ENCODE data around the gene ARHGAP10. TPM values are rescaled to one million over a fixed set of nuclear protein-coding genes. Genes with fewer than 3 reads are reported as not detected.

Gene ARHGAP10
- total and polyA plus RNA-seq, 10 of the 15 experiments (the other 5 are each of a cell fraction or from before 2014, with no cell fraction given): 1.3 to 25.8 (median 17.2) TPM

DNA sequence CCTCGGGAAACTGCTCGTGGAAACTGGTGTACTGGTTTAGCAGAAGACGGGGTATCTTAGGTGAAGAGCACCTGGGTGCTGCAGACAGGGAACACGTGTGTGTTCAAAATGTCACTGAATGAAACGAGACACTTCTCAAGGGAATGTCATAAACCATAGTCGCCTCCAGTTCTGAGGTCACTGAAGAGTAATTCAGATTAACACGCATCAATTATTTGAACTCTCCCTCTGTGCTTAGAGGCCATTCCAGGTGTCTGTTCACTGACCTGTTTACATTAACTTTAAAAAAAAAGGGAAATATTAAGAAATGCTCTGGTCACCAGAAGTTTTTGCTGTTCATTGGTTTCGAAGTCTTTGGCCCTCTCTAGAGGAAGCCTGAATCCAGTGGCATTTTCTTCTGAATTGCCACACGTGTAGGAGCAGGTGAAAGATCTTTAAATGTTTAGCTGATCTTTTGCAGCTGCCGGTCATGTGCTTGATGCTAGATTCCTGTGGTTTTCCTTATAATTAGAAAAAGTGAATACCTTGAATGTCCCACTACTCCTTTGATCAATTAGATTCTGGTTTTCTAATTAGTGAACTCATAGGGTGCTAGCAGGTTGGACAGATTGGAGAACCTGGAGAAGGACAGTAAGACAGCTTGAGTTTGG, 330.5 kb downstream of the ARHGAP10 start (continued):
- TF ChIP-seq, protein P1, sequence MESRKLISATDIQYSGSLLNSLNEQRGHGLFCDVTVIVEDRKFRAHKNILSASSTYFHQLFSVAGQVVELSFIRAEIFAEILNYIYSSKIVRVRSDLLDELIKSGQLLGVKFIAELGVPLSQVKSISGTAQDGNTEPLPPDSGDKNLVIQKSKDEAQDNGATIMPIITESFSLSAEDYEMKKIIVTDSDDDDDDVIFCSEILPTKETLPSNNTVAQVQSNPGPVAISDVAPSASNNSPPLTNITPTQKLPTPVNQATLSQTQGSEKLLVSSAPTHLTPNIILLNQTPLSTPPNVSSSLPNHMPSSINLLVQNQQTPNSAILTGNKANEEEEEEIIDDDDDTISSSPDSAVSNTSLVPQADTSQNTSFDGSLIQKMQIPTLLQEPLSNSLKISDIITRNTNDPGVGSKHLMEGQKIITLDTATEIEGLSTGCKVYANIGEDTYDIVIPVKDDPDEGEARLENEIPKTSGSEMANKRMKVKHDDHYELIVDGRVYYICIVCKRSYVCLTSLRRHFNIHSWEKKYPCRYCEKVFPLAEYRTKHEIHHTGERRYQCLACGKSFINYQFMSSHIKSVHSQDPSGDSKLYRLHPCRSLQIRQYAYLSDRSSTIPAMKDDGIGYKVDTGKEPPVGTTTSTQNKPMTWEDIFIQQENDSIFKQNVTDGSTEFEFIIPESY (IDR thresholded peaks at IDR 0.05): no peak
- TF ChIP-seq SREBF2 (IDR thresholded peaks at IDR 0.05; ENCODE audit: low read length) (no peak), NBN (IDR thresholded peaks at IDR 0.05) (no peak), POLR2AphosphoS2 (IDR thresholded peaks at IDR 0.05; ENCODE audit: low read depth, low read length) (no peak)

DNA sequence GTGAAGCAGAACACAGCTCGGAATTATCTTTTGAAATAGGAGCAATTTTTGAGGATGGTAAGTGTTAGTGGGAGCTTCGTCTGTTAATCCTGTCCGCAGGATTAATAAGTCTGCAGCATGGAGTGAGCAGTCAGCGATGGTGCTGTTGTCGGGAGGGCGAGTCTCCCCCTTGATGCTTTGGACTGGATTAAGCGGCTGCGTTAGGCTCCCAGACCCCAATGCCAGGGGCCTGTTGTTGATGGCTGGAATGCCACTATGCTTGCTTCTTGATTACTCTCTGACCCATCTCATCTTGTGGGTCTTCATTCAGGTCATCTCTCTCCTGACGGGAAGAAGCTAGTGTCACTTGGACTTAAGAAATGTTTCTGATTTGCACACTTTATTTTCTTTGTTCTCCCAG, 332.6 kb downstream of the ARHGAP10 start:
- DNase-seq (ENCODE audit: low read depth, low spot score) (no peak), ATAC-seq (no peak), FAIRE-seq (no peak)
- intact Hi-C loops (cut with micrococcal nuclease; ENCODE audit: unreplicated experiment): no loop called here
- ChIA-PET SMC1A (ENCODE audit: uncharacterized antibody, unreplicated experiment) (no interaction called here), RAD21 (ENCODE audit: unreplicated experiment) (no interaction called here), POLR2A (no interaction called here), CTCF (interaction anchor here (0.8 kb wide), 1 partner anchor 8 kb away, joined by 3 read pairs; no protein-coding TSS in a partner anchor)
- WGBS (ENCODE audit: insufficient coverage, insufficient replicate concordance, low lambda C conversion rate, missing lambda C conversion rate): 93% methylated on average over 9 of the region's 9 CpGs
- no peak overlapping the region for H3K27ac ChIP-seq (ENCODE audit: control insufficient read depth, insufficient read depth)
- no peak overlapping the region for H3K4me2 ChIP-seq (ENCODE audit: control insufficient read depth, insufficient read depth)
- no peak overlapping the region for H3K4me3 ChIP-seq
- H3K4me1 ChIP-seq (ENCODE audit: control insufficient read depth, insufficient read depth, low read length): peaks cover 6% of the 10 kb centered on the region; the same call in 1 of the 2 replicates
- no TSS peak for BruUV-seq (replicated peaks)
- in situ Hi-C loops (cut with MboI): no loop called here
- H3K27me3 ChIP-seq (replicated peaks in 1 of 2; ENCODE audit: control insufficient read depth in 2 of 2, insufficient read depth in 2 of 2, low read length in 1 of 2): no peaks in the 10 kb centered on the region
- H3K79me2 ChIP-seq (ENCODE audit: control insufficient read depth, insufficient read depth, low read length): no peaks in the 10 kb centered on the region
- H2AFZ ChIP-seq (ENCODE audit: control insufficient read depth, low read depth, low read length): no peak overlapping the region
- H3K36me3 ChIP-seq (ENCODE audit: control insufficient read depth in 2 of 2, insufficient read depth in 2 of 2, low read length in 1 of 2): peaks cover 6 to 21% of the 10 kb centered on the region in 2 experiments; a peak in 3 of 4 replicates
- no peak for TF ChIP-seq NFYA (IDR thresholded peaks at IDR 0.05; ENCODE audit: borderline replicate concordance, low read depth, low read length)
- no peak for TF ChIP-seq JUNB (IDR thresholded peaks at IDR 0.05)
- TF ChIP-seq ZBED1 (IDR thresholded peaks at IDR 0.05; ENCODE audit: borderline replicate concordance): no peak
- TF ChIP-seq BMI1 (IDR thresholded peaks at IDR 0.05; ENCODE audit: borderline replicate concordance): no peak
- no peak for TF ChIP-seq MXI1 (IDR thresholded peaks at IDR 0.05; ENCODE audit: low read depth, low read length)
- no peak for TF ChIP-seq POLR2AphosphoS5 (IDR thresholded peaks at IDR 0.05; ENCODE audit: low read length)
- TF ChIP-seq RAD51 (IDR thresholded peaks at IDR 0.05): no peak
- TF ChIP-seq, protein P2, sequence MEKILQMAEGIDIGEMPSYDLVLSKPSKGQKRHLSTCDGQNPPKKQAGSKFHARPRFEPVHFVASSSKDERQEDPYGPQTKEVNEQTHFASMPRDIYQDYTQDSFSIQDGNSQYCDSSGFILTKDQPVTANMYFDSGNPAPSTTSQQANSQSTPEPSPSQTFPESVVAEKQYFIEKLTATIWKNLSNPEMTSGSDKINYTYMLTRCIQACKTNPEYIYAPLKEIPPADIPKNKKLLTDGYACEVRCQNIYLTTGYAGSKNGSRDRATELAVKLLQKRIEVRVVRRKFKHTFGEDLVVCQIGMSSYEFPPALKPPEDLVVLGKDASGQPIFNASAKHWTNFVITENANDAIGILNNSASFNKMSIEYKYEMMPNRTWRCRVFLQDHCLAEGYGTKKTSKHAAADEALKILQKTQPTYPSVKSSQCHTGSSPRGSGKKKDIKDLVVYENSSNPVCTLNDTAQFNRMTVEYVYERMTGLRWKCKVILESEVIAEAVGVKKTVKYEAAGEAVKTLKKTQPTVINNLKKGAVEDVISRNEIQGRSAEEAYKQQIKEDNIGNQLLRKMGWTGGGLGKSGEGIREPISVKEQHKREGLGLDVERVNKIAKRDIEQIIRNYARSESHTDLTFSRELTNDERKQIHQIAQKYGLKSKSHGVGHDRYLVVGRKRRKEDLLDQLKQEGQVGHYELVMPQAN (conservative IDR thresholded peaks at IDR 0.05): no peak
- TF ChIP-seq, protein P3, sequence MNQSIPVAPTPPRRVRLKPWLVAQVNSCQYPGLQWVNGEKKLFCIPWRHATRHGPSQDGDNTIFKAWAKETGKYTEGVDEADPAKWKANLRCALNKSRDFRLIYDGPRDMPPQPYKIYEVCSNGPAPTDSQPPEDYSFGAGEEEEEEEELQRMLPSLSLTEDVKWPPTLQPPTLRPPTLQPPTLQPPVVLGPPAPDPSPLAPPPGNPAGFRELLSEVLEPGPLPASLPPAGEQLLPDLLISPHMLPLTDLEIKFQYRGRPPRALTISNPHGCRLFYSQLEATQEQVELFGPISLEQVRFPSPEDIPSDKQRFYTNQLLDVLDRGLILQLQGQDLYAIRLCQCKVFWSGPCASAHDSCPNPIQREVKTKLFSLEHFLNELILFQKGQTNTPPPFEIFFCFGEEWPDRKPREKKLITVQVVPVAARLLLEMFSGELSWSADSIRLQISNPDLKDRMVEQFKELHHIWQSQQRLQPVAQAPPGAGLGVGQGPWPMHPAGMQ (IDR thresholded peaks at IDR 0.05; ENCODE audit: borderline replicate concordance): no peak
- TF ChIP-seq, protein P4, sequence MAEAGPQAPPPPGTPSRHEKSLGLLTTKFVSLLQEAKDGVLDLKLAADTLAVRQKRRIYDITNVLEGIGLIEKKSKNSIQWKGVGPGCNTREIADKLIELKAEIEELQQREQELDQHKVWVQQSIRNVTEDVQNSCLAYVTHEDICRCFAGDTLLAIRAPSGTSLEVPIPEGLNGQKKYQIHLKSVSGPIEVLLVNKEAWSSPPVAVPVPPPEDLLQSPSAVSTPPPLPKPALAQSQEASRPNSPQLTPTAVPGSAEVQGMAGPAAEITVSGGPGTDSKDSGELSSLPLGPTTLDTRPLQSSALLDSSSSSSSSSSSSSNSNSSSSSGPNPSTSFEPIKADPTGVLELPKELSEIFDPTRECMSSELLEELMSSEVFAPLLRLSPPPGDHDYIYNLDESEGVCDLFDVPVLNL (IDR thresholded peaks at IDR 0.05; ENCODE audit: low read depth, low read length): no peak
- TF ChIP-seq SMARCA5 (IDR thresholded peaks at IDR 0.05): no peak
- TF ChIP-seq IKZF1 (conservative IDR thresholded peaks at IDR 0.05): no peak
- no peak for TF ChIP-seq MYB (IDR thresholded peaks at IDR 0.05; ENCODE audit: borderline replicate concordance, low read depth, low read length)
- TF ChIP-seq RUNX3 (IDR thresholded peaks at IDR 0.05; ENCODE audit: low read length): no peak
- no peaks in the 10 kb centered on the region for H3K9me3 ChIP-seq (replicated peaks; ENCODE audit: control insufficient read depth, insufficient read depth, low read length)
- no peaks in the 10 kb centered on the region; the same call in 1 of the 2 replicates for H4K20me1 ChIP-seq (ENCODE audit: control insufficient read depth, insufficient read depth)
- H3K9ac ChIP-seq (ENCODE audit: control insufficient read depth, insufficient read depth, low read length): no peak overlapping the region

Measured in GM12878 (cell line).